HepG2 (cell line): ENCODE measurements around the gene HMGN4. TPM values are rescaled to one million over a fixed set of nuclear protein-coding genes. Genes with fewer than 3 reads are reported as not detected.

Experiments used
- ARID4A ChIP-seq: sonication (generic); formaldehyde crosslinking; IDR thresholded peaks from 2 replicates; pipeline ENCODE4 v1.5.0; 2020; ENCODE audit warnings: mild to moderate bottlenecking, missing genetic modification reagents, borderline replicate concordance
- ATM ChIP-seq: fragments of 450-650 bp; IDR thresholded peaks from 2 replicates; pipeline ENCODE4 v1.7.1; 2017; ENCODE audit warnings: mild to moderate bottlenecking, borderline replicate concordance
- CBFB ChIP-seq: sonication (generic); formaldehyde crosslinking; IDR thresholded peaks from 2 replicates; pipeline ENCODE4 v1.4.0; 2020; ENCODE audit warnings: missing genetic modification reagents
- CENPBD1 ChIP-seq: sonication (generic); formaldehyde crosslinking; IDR thresholded peaks from 2 replicates; pipeline ENCODE4 v1.8.0; 2022; ENCODE audit warnings: missing genetic modification reagents, low read depth, mild to moderate bottlenecking, borderline replicate concordance
- HOXD1 ChIP-seq: sonication (generic); formaldehyde crosslinking; IDR thresholded peaks from 2 replicates; pipeline ENCODE4 v1.5.0; 2020; ENCODE audit warnings: missing genetic modification reagents
- PRMT3 ChIP-seq: sonication (generic); formaldehyde crosslinking; IDR thresholded peaks from 2 replicates; pipeline ENCODE4 v1.8.1; 2022; ENCODE audit warnings: low read depth, mild to moderate bottlenecking, moderate library complexity, missing genetic modification reagents, borderline replicate concordance
- RXRB ChIP-seq: IDR thresholded peaks from 2 replicates; pipeline ENCODE4 v1.6.1; 2016; ENCODE audit warnings: borderline replicate concordance, missing genetic modification reagents, missing compliant biosample characterization
- SATB2 ChIP-seq: sonication (generic); formaldehyde crosslinking; IDR thresholded peaks from 2 replicates; pipeline ENCODE4 v1.5.0; 2020; ENCODE audit warnings: missing genetic modification reagents
- SP1 ChIP-seq, 2 experiments: fragments of 450-650 bp in 1 of 2; sonication (generic) in 1 of 2; formaldehyde crosslinking in 1 of 2; IDR thresholded peaks; 2 replicates each; pipeline versions ENCODE4 v1.4.0 to v1.6.1; 2016 to 2020; ENCODE audit warnings: missing genetic modification reagents in 1 of 2
- TRAFD1 ChIP-seq: sonication (generic); formaldehyde crosslinking; IDR thresholded peaks from 2 replicates; pipeline ENCODE4 v1.5.1; 2020; ENCODE audit warnings: missing genetic modification reagents, mild to moderate bottlenecking, borderline replicate concordance
- ZBED4 ChIP-seq: sonication (generic); formaldehyde crosslinking; IDR thresholded peaks from 2 replicates; pipeline ENCODE4 v1.4.0; 2020; ENCODE audit warnings: missing genetic modification reagents, borderline replicate concordance
- ZFYVE20 ChIP-seq: sonication (generic); formaldehyde crosslinking; IDR thresholded peaks from 2 replicates; pipeline ENCODE4 v1.8.0; 2023; ENCODE audit warnings: low read depth, mild to moderate bottlenecking, moderate library complexity, missing genetic modification reagents, borderline replicate concordance
- ZNF256 ChIP-seq: sonication (generic); formaldehyde crosslinking; conservative IDR thresholded peaks from 2 replicates; pipeline ENCODE4 v1.4.0; 2020; ENCODE audit warnings: missing genetic modification reagents
- ZNF260 ChIP-seq: sonication (generic); formaldehyde crosslinking; IDR thresholded peaks from 2 replicates; pipeline ENCODE4 v1.4.0; 2020; ENCODE audit warnings: missing genetic modification reagents, low read depth, mild to moderate bottlenecking, borderline replicate concordance
- ZNF3 ChIP-seq: IDR thresholded peaks from 2 replicates; pipeline ENCODE4 v1.7.0; 2017; ENCODE audit warnings: inconsistent platforms
- ZNF552 ChIP-seq: sonication (generic); formaldehyde crosslinking; IDR thresholded peaks from 2 replicates; pipeline ENCODE4 v1.9.0; 2022; ENCODE audit warnings: missing genetic modification reagents, mild to moderate bottlenecking, borderline replicate concordance
- ZNF569 ChIP-seq: sonication (generic); formaldehyde crosslinking; IDR thresholded peaks from 2 replicates; pipeline ENCODE4 v1.5.0; 2020; ENCODE audit warnings: mild to moderate bottlenecking, missing genetic modification reagents, moderate library complexity, borderline replicate concordance
- ZNF761 ChIP-seq: sonication (generic); formaldehyde crosslinking; conservative IDR thresholded peaks from 2 replicates; pipeline ENCODE4 v1.4.0; 2020; ENCODE audit warnings: mild to moderate bottlenecking, missing genetic modification reagents
- polyA plus RNA-seq, 8 experiments: library from polyadenylated mRNA; depleted of rRNA in 3 of 8; stranded (reverse) in 7 of 8; unstranded in 1 of 8; fragments of >200 nt; fragmentation: Illumina TruSeq in 4 of 8; extraction: Trizol in 4 of 8; gene quantifications; 2 replicates each; pipeline versions ENCODE4 v1.2.1 to v1.2.3, GENCODE V29; 2011 to 2016; ENCODE audit warnings: low read depth in 4 of 8, missing spikeins in 1 of 8, mixed read lengths in 1 of 8; ENCODE audit not compliant: insufficient read depth in 1 of 8
- total RNA-seq, 5 experiments: library from RNA; depleted of rRNA; stranded (reverse); fragments of >200 nt; fragmentation: Illumina TruSeq; extraction: Trizol; gene quantifications; 2 replicates each; pipeline ENCODE4 v1.2.3, GENCODE V29; 2016; ENCODE audit warnings: low read depth in 1 of 5

Gene HMGN4
- total and polyA plus RNA-seq, 2 of the 13 experiments (the other 11 are each of a cell fraction or from before 2014, with no cell fraction given), result 39.9 to 52.1 TPM

- TF ChIP-seq ZFYVE20 (CRISPR knock-in tag) (0 out of 2 replicates have a peak, but pooled peaks have one; percentile 44), ZNF552 (CRISPR knock-in tag) (no peak), ZNF761 (CRISPR knock-in tag) (no peak), ZBED4 (CRISPR knock-in tag) (peak; percentile 78; the same call in 1 of the 2 replicates), SP1 (IDR thresholded peaks at IDR 0.05) (no peak), SP1 (CRISPR knock-in tag; IDR thresholded peaks at IDR 0.05) (no peak), TRAFD1 (no peak), PRMT3 (CRISPR knock-in tag) (no peak), CENPBD1 (CRISPR knock-in tag) (0 out of 2 replicates have a peak, but pooled peaks have one; percentile 55), RXRB (CRISPR knock-in tag) (peak; percentile 37; the same call in 1 of the 2 replicates), ARID4A (CRISPR knock-in tag) (peak; percentile 79), ZNF256 (CRISPR knock-in tag) (no peak), ZNF3 (CRISPR knock-in tag) (peak; percentile 80), CBFB (no peak), ATM (no peak), SATB2 (no peak), ZNF569 (no peak), ZNF260 (CRISPR knock-in tag) (no peak), HOXD1 (CRISPR knock-in tag) (0 out of 2 replicates have a peak, but pooled peaks have one; percentile 8)
Measured at GRCh38 chr6:26520237-26520849, 17.8 kb upstream of the HMGN4 start (continued).
